Measurements from ENCODE around the gene CTF1. TPM values are rescaled to one million over a fixed set of nuclear protein-coding genes. Genes with fewer than 3 reads are reported as not detected.

CTF1 gene
- polyA plus RNA-seq, 2 of the 4 experiments (the other 2 are of a cell fraction) = 0.23 to 0.44 TPM

DNA sequence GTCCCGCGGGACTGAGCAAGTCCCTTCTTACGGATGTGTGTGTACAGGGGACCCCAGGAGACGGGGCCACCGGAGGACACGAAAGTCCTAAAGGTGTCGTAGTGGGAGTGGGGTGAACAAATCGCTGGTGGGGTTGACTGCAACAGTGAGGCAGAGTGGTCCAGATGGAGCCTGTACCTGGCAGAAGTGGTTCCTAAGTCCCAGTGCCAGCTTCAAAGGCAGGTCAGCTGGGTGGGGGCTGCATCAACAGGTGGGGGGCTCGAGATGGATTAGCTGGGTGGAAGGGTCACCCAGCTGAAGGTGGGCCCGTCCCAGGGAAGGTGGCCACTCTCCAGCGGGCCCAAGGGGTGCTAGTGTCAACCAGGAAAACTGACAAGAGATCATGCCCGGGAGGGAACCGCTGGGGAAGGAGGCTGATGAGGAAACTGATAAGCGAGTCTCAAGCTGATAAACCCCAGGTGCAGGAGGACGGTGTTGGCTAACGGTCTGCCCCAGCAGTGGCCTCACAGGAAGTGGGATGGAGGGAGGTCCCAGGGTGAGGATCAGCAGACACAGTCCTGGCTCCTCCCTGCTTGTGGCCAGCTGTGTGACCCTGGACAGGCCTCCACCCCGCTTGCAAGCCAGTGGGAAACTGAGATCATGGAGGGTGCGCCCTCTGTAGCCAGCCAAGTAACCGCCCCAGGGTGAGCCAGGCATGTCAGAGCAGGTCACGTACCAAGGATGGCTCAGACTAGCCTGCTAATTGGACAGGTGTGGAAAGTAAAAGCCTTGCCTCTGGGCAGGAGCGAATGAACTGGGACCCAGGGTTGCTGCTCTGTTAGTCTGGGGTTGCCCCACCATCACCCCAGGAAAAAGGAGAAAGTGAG is 53.5 kb downstream of the CTF1 start:
- DNase-seq (ENCODE audit: low read depth in 1 of 2, low spot score in 1 of 2) (peak; percentile 19 to 84), FAIRE-seq (no peak), ATAC-seq (peak; percentile 4 to 43; a peak in 5 of 6 replicates)
- TF ChIP-seq POLR2A (IDR thresholded peaks at IDR 0.05; ENCODE audit: low read length) (peak; percentile 75), GATA3 (IDR thresholded peaks at IDR 0.05; ENCODE audit: borderline replicate concordance) (peak; percentile 50), JUN (IDR thresholded peaks at IDR 0.05) (peak in 1 of 2 experiments; percentile 20; a peak in 1 of 5 replicates), NFE2L2 (conservative IDR thresholded peaks at IDR 0.05; ENCODE audit: low read length) (no peak), SREBF2 (IDR thresholded peaks at IDR 0.05) (no peak)
- TF ChIP-seq, protein P1, sequence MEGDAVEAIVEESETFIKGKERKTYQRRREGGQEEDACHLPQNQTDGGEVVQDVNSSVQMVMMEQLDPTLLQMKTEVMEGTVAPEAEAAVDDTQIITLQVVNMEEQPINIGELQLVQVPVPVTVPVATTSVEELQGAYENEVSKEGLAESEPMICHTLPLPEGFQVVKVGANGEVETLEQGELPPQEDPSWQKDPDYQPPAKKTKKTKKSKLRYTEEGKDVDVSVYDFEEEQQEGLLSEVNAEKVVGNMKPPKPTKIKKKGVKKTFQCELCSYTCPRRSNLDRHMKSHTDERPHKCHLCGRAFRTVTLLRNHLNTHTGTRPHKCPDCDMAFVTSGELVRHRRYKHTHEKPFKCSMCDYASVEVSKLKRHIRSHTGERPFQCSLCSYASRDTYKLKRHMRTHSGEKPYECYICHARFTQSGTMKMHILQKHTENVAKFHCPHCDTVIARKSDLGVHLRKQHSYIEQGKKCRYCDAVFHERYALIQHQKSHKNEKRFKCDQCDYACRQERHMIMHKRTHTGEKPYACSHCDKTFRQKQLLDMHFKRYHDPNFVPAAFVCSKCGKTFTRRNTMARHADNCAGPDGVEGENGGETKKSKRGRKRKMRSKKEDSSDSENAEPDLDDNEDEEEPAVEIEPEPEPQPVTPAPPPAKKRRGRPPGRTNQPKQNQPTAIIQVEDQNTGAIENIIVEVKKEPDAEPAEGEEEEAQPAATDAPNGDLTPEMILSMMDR (IDR thresholded peaks at IDR 0.05) = peak; percentile 12; the same call in 1 of the 3 replicates
- Histone ChIP-seq H3K27ac (peak overlapping the region; percentile 90 to 99), H3K4me1 (peaks cover 26% of the 10 kb centered on the region), H3K4me2 (peak overlapping the region; percentile 88), H3K4me3 (peak overlapping the region; percentile 73), H3K9me3 (no peaks in the 10 kb centered on the region)
- POLR2A ChIA-PET = interaction anchor here (0.7 to 1.0 kb wide), 2 partner anchors 124 to 167 kb away, joined by 3 read pairs; partner anchors contain the start of genes ZNF646 and ZNF668
- CTCF ChIA-PET = interaction anchor here (1.6 to 8.2 kb wide), 3 partner anchors 8 to 192 kb away, joined by 5 to 78 read pairs (median 7); no protein-coding TSS in a partner anchor
- WGBS (ENCODE audit: missing lambda C conversion rate) = 13% methylated on average over 20 of the region's 21 CpGs

DNA sequence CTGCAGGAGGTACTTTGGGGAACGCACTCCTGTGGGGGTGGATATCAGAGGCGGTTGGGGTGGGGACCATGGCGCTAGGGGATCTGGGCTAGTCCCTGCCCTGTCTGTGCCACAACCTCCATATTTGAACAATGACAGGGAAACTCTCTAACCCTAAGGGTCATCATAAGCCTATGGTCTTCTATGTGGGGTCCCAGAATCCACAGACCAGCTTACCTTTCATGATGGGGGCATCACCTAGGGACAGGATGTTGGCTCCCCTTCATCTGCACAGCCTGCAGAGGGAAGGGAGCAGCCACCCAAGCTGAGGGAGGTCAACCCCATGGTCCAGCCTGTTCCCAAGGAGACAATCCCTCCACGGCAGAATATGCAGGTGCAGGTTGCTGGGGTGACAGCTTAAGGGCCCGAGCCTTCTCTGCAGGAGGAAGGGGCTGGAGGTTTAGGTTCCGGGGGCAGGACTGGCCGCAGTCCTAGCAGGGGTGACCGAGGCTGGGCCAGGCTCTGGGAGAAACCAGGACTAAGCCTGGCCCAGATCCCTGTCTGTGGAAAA is 54.2 kb downstream of the CTF1 start:
- ChIA-PET POLR2A (interaction anchor here (1.0 kb wide), 1 partner anchor 124 kb away, joined by 3 read pairs; the partner anchor contains the start of genes ZNF646 and ZNF668), CTCF (interaction anchor here (1.6 to 8.2 kb wide), 4 partner anchors 9 to 492 kb away, joined by 4 to 78 read pairs (median 6); partner anchors contain the start of gene ZNF843)
- no peak for DNase-seq (ENCODE audit: low read depth in 1 of 2, low spot score in 1 of 2)
- 89% methylated on average over 5 of the region's 8 CpGs for WGBS (ENCODE audit: missing lambda C conversion rate)
- H3K4me2 ChIP-seq = peak overlapping the region; percentile 88
- H3K4me3 ChIP-seq = peak overlapping the region; percentile 73; the same call in 2 of the 3 replicates
- no peak for ATAC-seq
- no peaks in the 10 kb centered on the region for H3K9me3 ChIP-seq
- no peak for TF ChIP-seq ZFP36 (IDR thresholded peaks at IDR 0.05; ENCODE audit: borderline replicate concordance, partially characterized antibody)
- no peak for TF ChIP-seq RARB (CRISPR knock-in tag; IDR thresholded peaks at IDR 0.05)
- no peak for TF ChIP-seq MAZ (IDR thresholded peaks at IDR 0.05; ENCODE audit: borderline replicate concordance, low read depth, low read length)
- no peak for TF ChIP-seq CHD4 (IDR thresholded peaks at IDR 0.05; ENCODE audit: borderline replicate concordance)
- no peak for TF ChIP-seq TFCP2L1 (CRISPR knock-in tag; IDR thresholded peaks at IDR 0.05)
- no peak for TF ChIP-seq KDM5A (IDR thresholded peaks at IDR 0.05)
- no peak for TF ChIP-seq EHMT2 (IDR thresholded peaks at IDR 0.05; ENCODE audit: low read depth)
- TF ChIP-seq KDM1A (IDR thresholded peaks at IDR 0.05; ENCODE audit: low read depth) = no peak
- TF ChIP-seq CEBPB (IDR thresholded peaks at IDR 0.05) = no peak
- TF ChIP-seq NPAS2 (CRISPR knock-in tag; IDR thresholded peaks at IDR 0.05; ENCODE audit: borderline replicate concordance) = no peak
- no peak for TF ChIP-seq CBX8 (IDR thresholded peaks at IDR 0.05)
- H3K27ac ChIP-seq = peak overlapping the region; percentile 90 to 99; a peak in 5 of 6 replicates
- peaks cover 26% of the 10 kb centered on the region for H3K4me1 ChIP-seq
- no peak for FAIRE-seq

DNA sequence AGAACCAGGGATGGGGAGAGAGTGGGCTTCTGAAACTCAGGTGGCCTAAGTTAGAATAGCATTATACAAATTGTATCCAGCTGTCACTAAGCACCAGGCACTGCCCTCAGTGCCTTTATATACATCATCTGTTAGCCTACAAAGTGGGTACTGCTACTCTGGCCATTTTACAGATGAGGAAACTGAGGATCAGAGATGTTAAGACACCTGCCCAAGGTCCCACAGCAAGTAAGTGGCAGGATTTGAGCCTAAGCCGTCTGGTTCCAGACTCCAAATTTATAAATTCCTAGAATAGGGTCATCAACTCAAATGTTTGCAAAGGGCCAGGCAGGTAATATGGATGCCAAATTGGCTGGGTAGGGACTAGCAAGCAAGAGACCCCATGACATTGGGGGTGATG is 54.8 kb downstream of the CTF1 start:
- H3K4me3 ChIP-seq = no peak overlapping the region
- H3K4me2 ChIP-seq = no peak overlapping the region
- H3K27ac ChIP-seq = no peak overlapping the region; a peak in 1 of 6 replicates
- 91% methylated on average over 1 of the region's 1 CpG for WGBS (ENCODE audit: missing lambda C conversion rate)
- ChIA-PET POLR2A (no interaction called here), CTCF (interaction anchor here (1.6 to 8.2 kb wide), 4 partner anchors 9 to 491 kb away, joined by 4 to 78 read pairs (median 6); partner anchors contain the start of gene ZNF843)
- ATAC-seq (no peak), DNase-seq (ENCODE audit: low read depth in 1 of 2, low spot score in 1 of 2) (no peak), FAIRE-seq (no peak)
- TF ChIP-seq, protein P2, sequence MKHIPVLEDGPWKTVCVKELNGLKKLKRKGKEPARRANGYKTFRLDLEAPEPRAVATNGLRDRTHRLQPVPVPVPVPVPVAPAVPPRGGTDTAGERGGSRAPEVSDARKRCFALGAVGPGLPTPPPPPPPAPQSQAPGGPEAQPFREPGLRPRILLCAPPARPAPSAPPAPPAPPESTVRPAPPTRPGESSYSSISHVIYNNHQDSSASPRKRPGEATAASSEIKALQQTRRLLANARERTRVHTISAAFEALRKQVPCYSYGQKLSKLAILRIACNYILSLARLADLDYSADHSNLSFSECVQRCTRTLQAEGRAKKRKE (CRISPR knock-in tag; IDR thresholded peaks at IDR 0.05; ENCODE audit: low read depth) = no peak
- TF ChIP-seq ZFP36 (IDR thresholded peaks at IDR 0.05; ENCODE audit: borderline replicate concordance, partially characterized antibody) (peak; percentile 24), KDM1A (IDR thresholded peaks at IDR 0.05; ENCODE audit: low read depth) (peak; percentile 88), HDAC2 (IDR thresholded peaks at IDR 0.05) (peak; percentile 69; the same call in 1 of the 2 replicates), CHD4 (IDR thresholded peaks at IDR 0.05; ENCODE audit: borderline replicate concordance) (peak; percentile 79; the same call in 1 of the 2 replicates)
- H3K4me1 ChIP-seq = peaks cover 26% of the 10 kb centered on the region
- H3K9me3 ChIP-seq = no peaks in the 10 kb centered on the region

Measured in A549 (cell line).